Sciatic nerve (tissue), 2 donors: ENCODE results near the gene CLCN6. TPM values are rescaled to one million over a fixed set of nuclear protein-coding genes. Genes with fewer than 3 reads are reported as not detected.
"Not testable (repeated sequence)": the region's sequence is repeated elsewhere in the genome, so short reads cannot be mapped to it uniquely, and the experiment has no call there.

Source experiments
- ATAC-seq: fragments of 200-7000 bp; cut with Tn5 transposase; one replicate; pipeline ENCODE4 v1.9.1; 2020; ENCODE audit warnings: mild to moderate bottlenecking, moderate library complexity
- DNase-seq: peaks from one replicate; pipeline ENCODE4 v3.0.0-alpha.2; 2020; ENCODE audit warnings: low spot score
- intact Hi-C: fragments of 100-400 bp; cut with DNase I; formaldehyde crosslinking; loops from one replicate; pipeline ENCODE4 v1.14.2; 2022
- total RNA-seq: library from RNA; stranded (reverse); fragmentation: NEBNext Ultra II Directional; extraction: Animal tissue kit (Norgen Biotek cat#: 25700); gene quantifications from one replicate; pipeline ENCODE4 v1.2.1, GENCODE V29; 2021
- donor health status: DM: no; HTN: no; CAD: no.
- donor health status: DM: no; HTN: no; CAD: no.

Gene CLCN6
- total RNA-seq, 1 donor from 2014 or later, result 48.4 TPM

- no peak for DNase-seq
- intact Hi-C loops, result no loop called here
- peak; percentile 0 for ATAC-seq
Measured at GRCh38 chr1:11790101-11790879, 15.7 kb upstream of the CLCN6 start.

GRCh38 chr1:11790880-11791715 lies 14.9 kb upstream of the CLCN6 start:
- DNase-seq, result peak; percentile 92
- intact Hi-C loops, result no loop called here

GRCh38 chr1:11792106-11792505 lies 13.9 kb upstream of the CLCN6 start:
- ATAC-seq, result no peak
- DNase-seq, result no peak
- intact Hi-C loops, result no loop called here

More at GRCh38 chr1:11790880-11791715, 14.9 kb upstream of the CLCN6 start:
- peak; percentile 90 for ATAC-seq

GRCh38 chr1:11793819-11794218 lies 12.2 kb upstream of the CLCN6 start:
- intact Hi-C loops, result no loop called here
- DNase-seq (no peak), ATAC-seq (no peak)

GRCh38 chr1:11794446-11795237 lies 11.3 kb upstream of the CLCN6 start:
- intact Hi-C loops, result no loop called here
- no peak for ATAC-seq
- no peak for DNase-seq

GRCh38 chr1:11795238-11795890 lies 10.6 kb upstream of the CLCN6 start:
- DNase-seq (no peak), ATAC-seq (no peak)
- intact Hi-C loops, result no loop called here

- peak; percentile 38 for ATAC-seq
Measured at GRCh38 chr1:11796036-11796828, 9.8 kb upstream of the CLCN6 start.

GRCh38 chr1:11797525-11798216 lies 8.3 kb upstream of the CLCN6 start:
- DNase-seq (peak; percentile 81), ATAC-seq (peak; percentile 72)
- intact Hi-C loops, result no loop called here

More at GRCh38 chr1:11796036-11796828, 9.8 kb upstream of the CLCN6 start:
- no peak for DNase-seq
- intact Hi-C loops, result no loop called here

GRCh38 chr1:11799099-11799498 lies 6.9 kb upstream of the CLCN6 start:
- intact Hi-C loops, result no loop called here
- DNase-seq (no peak), ATAC-seq (no peak)

GRCh38 chr1:11799896-11800295 lies 6.1 kb upstream of the CLCN6 start:
- ATAC-seq (no peak), DNase-seq (peak; percentile 31)
- intact Hi-C loops, result no loop called here

- intact Hi-C loops, result no loop called here
- peak; percentile 44 for DNase-seq
Measured at GRCh38 chr1:11800391-11800755, 5.6 kb upstream of the CLCN6 start.

GRCh38 chr1:11800756-11801433 lies 5.1 kb upstream of the CLCN6 start:
- intact Hi-C loops, result no loop called here
- peak; percentile 62 for DNase-seq
- no peak for ATAC-seq

More at GRCh38 chr1:11800391-11800755, 5.6 kb upstream of the CLCN6 start:
- no peak for ATAC-seq

GRCh38 chr1:11802616-11802972 lies 3.4 kb upstream of the CLCN6 start:
- intact Hi-C loops, result no loop called here
- DNase-seq (peak; percentile 68), ATAC-seq (peak; percentile 16)

GRCh38 chr1:11802973-11803885 lies 2.8 kb upstream of the CLCN6 start:
- DNase-seq (peak; percentile 96), ATAC-seq (peak; percentile 77)
- intact Hi-C loops, result no loop called here

GRCh38 chr1:11803924-11804665 lies 1.9 kb upstream of the CLCN6 start:
- ATAC-seq, intact Hi-C loops: not testable (repeated sequence)
- DNase-seq, result peak; percentile 56
